ENCODE results near the gene ZBTB7C.

ZBTB7C gene

DNA sequence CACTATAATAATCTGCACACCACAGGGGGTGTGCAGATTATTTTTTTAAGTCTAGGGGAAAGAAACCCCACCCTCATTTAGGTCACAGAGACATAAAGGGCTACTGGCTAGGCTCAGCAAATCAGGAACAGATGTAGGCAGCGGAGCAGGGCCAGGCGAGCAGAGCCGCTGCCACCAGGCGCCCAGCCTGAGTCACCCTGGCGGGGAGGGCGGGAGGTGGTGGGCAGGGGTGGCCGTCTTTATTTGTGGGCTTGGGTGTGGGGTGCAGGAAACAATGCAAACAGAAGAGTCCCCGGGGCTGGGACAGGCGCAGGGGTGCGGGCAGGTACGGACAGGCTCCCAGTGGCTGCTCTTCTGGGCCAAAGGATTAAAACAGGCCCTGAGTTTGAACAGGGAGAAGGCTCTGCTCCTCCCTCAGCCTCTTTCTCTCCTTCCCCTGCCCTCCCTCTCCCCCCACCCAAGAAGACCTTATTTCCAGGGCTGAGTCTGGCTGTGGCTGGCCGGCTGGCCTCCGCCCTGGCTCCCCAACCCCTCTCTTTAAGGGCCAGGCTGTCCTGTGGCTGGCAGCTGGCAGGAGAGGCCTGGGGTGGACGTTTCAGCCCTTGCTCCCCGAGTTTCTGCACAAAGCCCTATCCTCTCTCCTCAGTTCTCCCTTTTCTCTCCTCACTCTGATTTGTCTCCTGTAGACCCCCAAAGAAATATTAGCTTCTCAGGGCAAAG, 335.8 kb downstream of the ZBTB7C start:
- Histone ChIP-seq H3K9ac (ENCODE audit: insufficient read length, low read depth) (no peak overlapping the region), H3K27me3 (ENCODE audit: insufficient read depth, insufficient read length) (no peaks in the 10 kb centered on the region), H3K36me3 (ENCODE audit: insufficient read depth, insufficient read length, low read length) (no peaks in the 10 kb centered on the region), H3K9me3 (ENCODE audit: insufficient read depth, low read length) (no peaks in the 10 kb centered on the region), H3K4me3 (ENCODE audit: insufficient read length, low read depth) (no peak overlapping the region), H3K4me1 (ENCODE audit: insufficient read depth, insufficient read length) (peaks cover 4% of the 10 kb centered on the region)
- DNase-seq (ENCODE audit: low read depth, low spot score): no peak
- TF ChIP-seq ZNF274 (IDR thresholded peaks at IDR 0.05; ENCODE audit: low read depth, low read length) (no peak), SUZ12 (IDR thresholded peaks at IDR 0.05; ENCODE audit: extremely low read depth, insufficient read depth, insufficient read length) (no peak), YY1 (IDR thresholded peaks at IDR 0.05; ENCODE audit: insufficient read depth, insufficient read length) (no peak)

- TF ChIP-seq SUZ12 (IDR thresholded peaks at IDR 0.05; ENCODE audit: extremely low read depth, insufficient read depth, insufficient read length) (no peak), ZNF274 (IDR thresholded peaks at IDR 0.05; ENCODE audit: low read depth, low read length) (no peak), YY1 (IDR thresholded peaks at IDR 0.05; ENCODE audit: insufficient read depth, insufficient read length) (no peak)
- Histone ChIP-seq H3K9ac (ENCODE audit: insufficient read length, low read depth) (no peak overlapping the region), H3K9me3 (ENCODE audit: insufficient read depth, low read length) (no peaks in the 10 kb centered on the region), H3K4me1 (ENCODE audit: insufficient read depth, insufficient read length) (peaks cover 4% of the 10 kb centered on the region), H3K4me3 (ENCODE audit: insufficient read length, low read depth) (no peak overlapping the region), H3K36me3 (ENCODE audit: insufficient read depth, insufficient read length, low read length) (no peaks in the 10 kb centered on the region), H3K27me3 (ENCODE audit: insufficient read depth, insufficient read length) (no peaks in the 10 kb centered on the region)
- DNase-seq (ENCODE audit: low read depth, low spot score): no peak
Observed at GRCh38 chr18:48072428-48073204, 336.6 kb downstream of the ZBTB7C start.

GRCh38 chr18:48068916-48069445, 340.2 kb downstream of the ZBTB7C start:
- H3K9me3 ChIP-seq (ENCODE audit: insufficient read depth, low read length): no peaks in the 10 kb centered on the region
- H3K9ac ChIP-seq (ENCODE audit: insufficient read length, low read depth): no peak overlapping the region
- no peak for DNase-seq (ENCODE audit: low read depth, low spot score)
- peaks cover 2% of the 10 kb centered on the region for H3K4me1 ChIP-seq (ENCODE audit: insufficient read depth, insufficient read length)
- no peaks in the 10 kb centered on the region for H3K27me3 ChIP-seq (ENCODE audit: insufficient read depth, insufficient read length)
- TF ChIP-seq YY1 (IDR thresholded peaks at IDR 0.05; ENCODE audit: insufficient read depth, insufficient read length): no peak
- no peak for TF ChIP-seq ZNF274 (IDR thresholded peaks at IDR 0.05; ENCODE audit: low read depth, low read length)
- TF ChIP-seq SUZ12 (IDR thresholded peaks at IDR 0.05; ENCODE audit: extremely low read depth, insufficient read depth, insufficient read length): no peak
- no peak overlapping the region for H3K4me3 ChIP-seq (ENCODE audit: insufficient read length, low read depth)
- H3K36me3 ChIP-seq (ENCODE audit: insufficient read depth, insufficient read length, low read length): no peaks in the 10 kb centered on the region

GRCh38 chr18:48066225-48066652, 342.9 kb downstream of the ZBTB7C start:
- Histone ChIP-seq H3K9me3 (ENCODE audit: insufficient read depth, low read length) (no peaks in the 10 kb centered on the region), H3K36me3 (ENCODE audit: insufficient read depth, insufficient read length, low read length) (no peaks in the 10 kb centered on the region), H3K4me3 (ENCODE audit: insufficient read length, low read depth) (no peak overlapping the region), H3K27me3 (ENCODE audit: insufficient read depth, insufficient read length) (no peaks in the 10 kb centered on the region), H3K9ac (ENCODE audit: insufficient read length, low read depth) (no peak overlapping the region), H3K4me1 (ENCODE audit: insufficient read depth, insufficient read length) (no peaks in the 10 kb centered on the region)
- DNase-seq (ENCODE audit: low read depth, low spot score): no peak
- no peak for TF ChIP-seq SUZ12 (IDR thresholded peaks at IDR 0.05; ENCODE audit: extremely low read depth, insufficient read depth, insufficient read length)
- TF ChIP-seq ZNF274 (IDR thresholded peaks at IDR 0.05; ENCODE audit: low read depth, low read length): no peak
- TF ChIP-seq YY1 (IDR thresholded peaks at IDR 0.05; ENCODE audit: insufficient read depth, insufficient read length): no peak

GRCh38 chr18:48065601-48065995, 343.6 kb downstream of the ZBTB7C start:
- no peaks in the 10 kb centered on the region for H3K9me3 ChIP-seq (ENCODE audit: insufficient read depth, low read length)
- H3K27me3 ChIP-seq (ENCODE audit: insufficient read depth, insufficient read length): no peaks in the 10 kb centered on the region
- no peak overlapping the region for H3K4me3 ChIP-seq (ENCODE audit: insufficient read length, low read depth)
- H3K9ac ChIP-seq (ENCODE audit: insufficient read length, low read depth): no peak overlapping the region
- DNase-seq (ENCODE audit: low read depth, low spot score): no peak
- no peaks in the 10 kb centered on the region for H3K4me1 ChIP-seq (ENCODE audit: insufficient read depth, insufficient read length)
- no peak for TF ChIP-seq YY1 (IDR thresholded peaks at IDR 0.05; ENCODE audit: insufficient read depth, insufficient read length)
- no peak for TF ChIP-seq ZNF274 (IDR thresholded peaks at IDR 0.05; ENCODE audit: low read depth, low read length)
- TF ChIP-seq SUZ12 (IDR thresholded peaks at IDR 0.05; ENCODE audit: extremely low read depth, insufficient read depth, insufficient read length): no peak
- no peaks in the 10 kb centered on the region for H3K36me3 ChIP-seq (ENCODE audit: insufficient read depth, insufficient read length, low read length)

- no peak overlapping the region for H3K9ac ChIP-seq (ENCODE audit: insufficient read length, low read depth)
- no peaks in the 10 kb centered on the region for H3K27me3 ChIP-seq (ENCODE audit: insufficient read depth, insufficient read length)
- no peak for DNase-seq (ENCODE audit: low read depth, low spot score)
- no peak overlapping the region for H3K4me3 ChIP-seq (ENCODE audit: insufficient read length, low read depth)
- H3K4me1 ChIP-seq (ENCODE audit: insufficient read depth, insufficient read length): peaks cover 5% of the 10 kb centered on the region
- no peaks in the 10 kb centered on the region for H3K36me3 ChIP-seq (ENCODE audit: insufficient read depth, insufficient read length, low read length)
- no peaks in the 10 kb centered on the region for H3K9me3 ChIP-seq (ENCODE audit: insufficient read depth, low read length)
- TF ChIP-seq SUZ12 (IDR thresholded peaks at IDR 0.05; ENCODE audit: extremely low read depth, insufficient read depth, insufficient read length): no peak
- no peak for TF ChIP-seq YY1 (IDR thresholded peaks at IDR 0.05; ENCODE audit: insufficient read depth, insufficient read length)
- TF ChIP-seq ZNF274 (IDR thresholded peaks at IDR 0.05; ENCODE audit: low read depth, low read length): no peak
Observed at GRCh38 chr18:48064978-48065600, 344.1 kb downstream of the ZBTB7C start.

All from NT2/D1 (cell line).